Measurements from ENCODE around the gene HMGB2.

The HMGB2 gene

GRCh38 chr4:173311368-173311767 is 22.8 kb downstream of the HMGB2 start:
- H3K27ac ChIP-seq (ENCODE audit: low read depth, low read length): no peak overlapping the region

DNA sequence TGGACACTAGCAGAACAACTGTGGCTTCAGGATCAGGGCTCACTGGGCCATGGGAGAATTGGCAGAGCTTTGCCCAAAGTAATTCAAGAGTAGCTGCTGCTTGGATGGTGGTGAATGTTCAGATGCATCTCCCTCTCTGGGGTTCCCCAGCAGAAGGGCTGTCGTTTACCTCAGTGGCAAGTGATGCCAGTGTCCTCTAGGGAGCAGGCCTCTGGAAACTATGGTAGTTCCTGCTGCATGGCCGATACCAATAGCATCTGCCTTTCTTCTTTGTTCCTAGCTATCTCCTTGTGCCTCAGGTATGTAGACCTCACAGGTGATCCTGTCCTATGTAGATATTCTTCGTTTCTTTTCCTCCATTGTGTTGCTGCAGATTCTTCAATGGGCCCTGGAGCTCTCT is 26.4 kb downstream of the HMGB2 start:
- no peak overlapping the region for H3K9ac ChIP-seq (ENCODE audit: low read length)
- H3K27ac ChIP-seq (ENCODE audit: low read depth, low read length): no peak overlapping the region
- H3K9me3 ChIP-seq (ENCODE audit: low read length): no peaks in the 10 kb centered on the region
- peaks cover 6% of the 10 kb centered on the region for H3K36me3 ChIP-seq (ENCODE audit: insufficient read depth, low read length)
- no peaks in the 10 kb centered on the region for H3K27me3 ChIP-seq (ENCODE audit: control insufficient read depth in 1 of 2, insufficient read depth in 2 of 2, low read length in 2 of 2)
- no peaks in the 10 kb centered on the region for H3K4me1 ChIP-seq (ENCODE audit: insufficient read depth, low read length)
- H3K4me3 ChIP-seq (ENCODE audit: low read depth in 1 of 2, low read length in 2 of 2): no peak overlapping the region

More at GRCh38 chr4:173311368-173311767, 22.8 kb downstream of the HMGB2 start:
- Histone ChIP-seq H3K4me3 (ENCODE audit: low read depth in 1 of 2, low read length in 2 of 2) (no peak overlapping the region), H3K4me1 (ENCODE audit: insufficient read depth, low read length) (no peaks in the 10 kb centered on the region), H3K9ac (ENCODE audit: low read length) (no peak overlapping the region), H3K36me3 (ENCODE audit: insufficient read depth, low read length) (peaks cover 13% of the 10 kb centered on the region), H3K27me3 (ENCODE audit: control insufficient read depth in 1 of 2, insufficient read depth in 2 of 2, low read length in 2 of 2) (no peaks in the 10 kb centered on the region), H3K9me3 (ENCODE audit: low read length) (no peaks in the 10 kb centered on the region)

DNA sequence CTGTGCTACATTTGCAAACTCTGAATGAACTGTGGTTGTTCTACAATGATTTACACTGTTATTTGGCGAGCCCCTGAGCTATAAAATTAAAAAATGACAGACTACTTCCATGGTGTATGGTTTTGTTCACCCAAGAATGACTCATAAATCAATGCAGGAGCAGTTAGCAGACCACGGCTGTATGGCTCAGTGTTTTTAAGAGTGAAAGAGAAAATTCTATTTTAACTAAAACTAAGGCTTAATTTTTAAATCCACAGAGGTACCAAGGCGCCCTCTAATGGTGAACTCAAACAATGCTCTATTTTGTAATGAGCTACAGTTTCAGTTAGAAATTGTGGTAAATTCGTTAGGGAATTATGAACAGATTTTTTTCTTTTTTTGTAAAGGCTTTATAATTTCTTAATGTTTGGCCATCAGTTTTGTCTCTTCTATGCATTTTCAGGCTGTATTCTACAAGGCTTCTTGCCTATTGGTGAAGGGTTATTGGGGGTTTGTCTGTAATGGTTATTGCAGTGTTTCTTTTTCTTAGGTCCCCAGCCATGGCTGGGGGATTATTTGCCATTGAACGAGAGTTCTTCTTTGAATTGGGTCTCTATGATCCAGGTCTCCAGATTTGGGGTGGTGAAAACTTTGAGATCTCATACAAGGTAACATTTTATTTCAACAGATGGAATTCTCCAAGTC is 32.5 kb downstream of the HMGB2 start:
- Histone ChIP-seq H3K9ac (ENCODE audit: low read length) (no peak overlapping the region), H3K9me3 (ENCODE audit: low read length) (no peaks in the 10 kb centered on the region), H3K4me1 (ENCODE audit: insufficient read depth, low read length) (peaks cover 15% of the 10 kb centered on the region), H3K27me3 (ENCODE audit: control insufficient read depth in 1 of 2, insufficient read depth in 2 of 2, low read length in 2 of 2) (no peaks in the 10 kb centered on the region), H3K27ac (ENCODE audit: low read depth, low read length) (no peak overlapping the region), H3K36me3 (ENCODE audit: insufficient read depth, low read length) (peaks cover 6% of the 10 kb centered on the region), H3K4me3 (ENCODE audit: low read depth in 1 of 2, low read length in 2 of 2) (no peak overlapping the region)

DNA sequence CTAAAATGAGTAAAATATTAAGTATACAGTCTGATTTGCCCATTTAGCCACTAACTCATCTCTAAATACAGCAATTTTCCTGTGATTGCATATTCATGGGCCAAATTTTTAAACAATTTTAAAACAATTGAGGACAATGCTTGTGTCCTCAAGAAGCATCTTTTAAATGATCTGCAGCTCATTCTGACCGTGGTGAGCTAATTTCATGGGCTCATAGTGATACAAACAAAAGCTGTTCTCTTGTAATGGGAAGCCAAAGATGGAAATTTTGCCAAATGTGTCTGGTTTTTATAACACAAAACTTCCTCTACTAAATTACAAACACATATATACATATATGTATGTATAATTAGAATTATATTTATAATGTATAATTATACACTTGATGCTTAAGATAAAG is 39.7 kb downstream of the HMGB2 start:
- H3K4me3 ChIP-seq (ENCODE audit: low read depth in 1 of 2, low read length in 2 of 2): no peak overlapping the region
- H3K27ac ChIP-seq (ENCODE audit: low read depth, low read length): no peak overlapping the region
- H3K9ac ChIP-seq (ENCODE audit: low read length): no peak overlapping the region
- no peaks in the 10 kb centered on the region for H3K4me1 ChIP-seq (ENCODE audit: insufficient read depth, low read length)
- no peaks in the 10 kb centered on the region for H3K9me3 ChIP-seq (ENCODE audit: low read length)
- H3K36me3 ChIP-seq (ENCODE audit: insufficient read depth, low read length): no peaks in the 10 kb centered on the region
- H3K27me3 ChIP-seq (ENCODE audit: control insufficient read depth in 1 of 2, insufficient read depth in 2 of 2, low read length in 2 of 2): no peaks in the 10 kb centered on the region

DNA sequence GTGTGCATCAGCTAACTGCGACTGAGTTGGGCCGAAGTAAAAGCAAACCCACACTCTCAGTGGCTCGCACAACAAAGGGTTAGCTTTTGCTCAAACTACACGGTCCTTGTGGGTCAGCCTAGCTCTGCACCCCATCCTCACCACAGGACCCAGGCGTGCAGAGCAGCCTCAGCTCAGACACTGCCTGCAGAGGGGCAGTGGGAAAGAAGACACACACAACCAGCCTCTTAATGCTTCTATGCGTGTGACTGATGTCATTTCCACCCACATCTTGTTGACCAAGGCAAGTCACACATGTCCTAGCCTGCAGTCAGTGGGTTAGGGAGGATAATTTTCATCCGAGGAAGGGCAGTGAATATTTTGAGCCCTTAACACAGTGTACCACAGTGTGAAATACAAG is 40.5 kb downstream of the HMGB2 start:
- Histone ChIP-seq H3K9ac (ENCODE audit: low read length) (no peak overlapping the region), H3K27ac (ENCODE audit: low read depth, low read length) (no peak overlapping the region), H3K4me3 (ENCODE audit: low read depth in 1 of 2, low read length in 2 of 2) (no peak overlapping the region), H3K4me1 (ENCODE audit: insufficient read depth, low read length) (no peaks in the 10 kb centered on the region), H3K27me3 (ENCODE audit: control insufficient read depth in 1 of 2, insufficient read depth in 2 of 2, low read length in 2 of 2) (no peaks in the 10 kb centered on the region), H3K36me3 (ENCODE audit: insufficient read depth, low read length) (no peaks in the 10 kb centered on the region), H3K9me3 (ENCODE audit: low read length) (no peaks in the 10 kb centered on the region)

GRCh38 chr4:173291899-173292298 is 42.3 kb downstream of the HMGB2 start:
- Histone ChIP-seq H3K9me3 (ENCODE audit: low read length) (no peaks in the 10 kb centered on the region), H3K27ac (ENCODE audit: low read depth, low read length) (no peak overlapping the region), H3K27me3 (ENCODE audit: control insufficient read depth in 1 of 2, insufficient read depth in 2 of 2, low read length in 2 of 2) (no peaks in the 10 kb centered on the region), H3K4me1 (ENCODE audit: insufficient read depth, low read length) (no peaks in the 10 kb centered on the region), H3K9ac (ENCODE audit: low read length) (no peak overlapping the region), H3K36me3 (ENCODE audit: insufficient read depth, low read length) (no peaks in the 10 kb centered on the region), H3K4me3 (ENCODE audit: low read depth in 1 of 2, low read length in 2 of 2) (no peak overlapping the region)

GRCh38 chr4:173289353-173289727 is 44.8 kb downstream of the HMGB2 start:
- no peak overlapping the region for H3K27ac ChIP-seq (ENCODE audit: low read depth, low read length)
- no peaks in the 10 kb centered on the region for H3K4me1 ChIP-seq (ENCODE audit: insufficient read depth, low read length)
- no peak overlapping the region for H3K4me3 ChIP-seq (ENCODE audit: low read depth in 1 of 2, low read length in 2 of 2)
- H3K36me3 ChIP-seq (ENCODE audit: insufficient read depth, low read length): no peaks in the 10 kb centered on the region
- no peaks in the 10 kb centered on the region for H3K9me3 ChIP-seq (ENCODE audit: low read length)
- H3K9ac ChIP-seq (ENCODE audit: low read length): no peak overlapping the region
- H3K27me3 ChIP-seq (ENCODE audit: control insufficient read depth in 1 of 2, insufficient read depth in 2 of 2, low read length in 2 of 2): no peaks in the 10 kb centered on the region

- Histone ChIP-seq H3K36me3 (ENCODE audit: insufficient read depth, low read length) (no peaks in the 10 kb centered on the region), H3K27me3 (ENCODE audit: control insufficient read depth in 1 of 2, insufficient read depth in 2 of 2, low read length in 2 of 2) (no peaks in the 10 kb centered on the region), H3K4me1 (ENCODE audit: insufficient read depth, low read length) (no peaks in the 10 kb centered on the region), H3K4me3 (ENCODE audit: low read depth in 1 of 2, low read length in 2 of 2) (no peak overlapping the region), H3K9ac (ENCODE audit: low read length) (no peak overlapping the region), H3K27ac (ENCODE audit: low read depth, low read length) (no peak overlapping the region), H3K9me3 (ENCODE audit: low read length) (no peaks in the 10 kb centered on the region)
Observed at GRCh38 chr4:173288698-173289352, 45.3 kb downstream of the HMGB2 start.

DNA sequence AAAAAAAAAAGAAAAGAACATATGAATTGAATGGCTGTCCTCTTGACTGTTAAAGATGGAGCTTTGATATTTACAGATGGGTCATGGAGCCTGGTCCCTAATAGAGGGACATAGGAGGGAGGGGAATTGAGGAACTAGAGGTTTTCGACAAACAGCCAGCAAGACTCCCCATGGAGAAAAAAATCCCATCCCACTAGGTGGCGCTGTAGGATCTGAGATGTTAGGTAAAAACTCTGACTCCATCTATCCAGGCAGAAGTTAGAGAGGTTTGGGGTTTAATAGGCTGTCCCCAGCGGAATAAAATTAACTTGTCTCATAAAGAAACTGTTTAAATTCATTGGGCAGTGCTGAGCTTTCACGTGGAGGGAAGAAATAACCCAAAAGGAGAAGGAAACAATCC is 45.9 kb downstream of the HMGB2 start:
- no peak overlapping the region for H3K27ac ChIP-seq (ENCODE audit: low read depth, low read length)
- no peaks in the 10 kb centered on the region for H3K36me3 ChIP-seq (ENCODE audit: insufficient read depth, low read length)
- H3K27me3 ChIP-seq (ENCODE audit: control insufficient read depth in 1 of 2, insufficient read depth in 2 of 2, low read length in 2 of 2): no peaks in the 10 kb centered on the region
- H3K4me1 ChIP-seq (ENCODE audit: insufficient read depth, low read length): no peaks in the 10 kb centered on the region
- no peak overlapping the region for H3K9ac ChIP-seq (ENCODE audit: low read length)
- H3K4me3 ChIP-seq (ENCODE audit: low read depth in 1 of 2, low read length in 2 of 2): no peak overlapping the region
- no peaks in the 10 kb centered on the region for H3K9me3 ChIP-seq (ENCODE audit: low read length)

DNA sequence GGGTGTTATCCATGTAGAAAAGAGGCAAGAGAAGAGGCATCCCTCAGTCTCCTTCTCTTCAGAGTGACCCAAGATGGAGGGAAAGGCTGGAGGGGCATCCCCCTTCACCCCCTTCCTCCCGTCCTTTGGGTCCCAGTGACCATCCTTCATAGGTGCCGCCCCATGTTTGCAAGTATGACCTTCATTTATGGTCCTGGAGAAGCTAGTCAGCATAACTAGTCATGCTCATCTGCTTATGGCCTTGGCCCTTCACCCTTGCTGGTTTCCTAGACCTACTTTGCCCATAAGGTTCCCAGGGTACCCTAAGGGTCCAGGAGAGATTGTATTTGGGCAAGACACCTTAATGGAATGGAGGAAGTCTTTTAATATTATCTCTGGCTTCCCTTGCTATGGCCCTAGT is 46.7 kb downstream of the HMGB2 start:
- Histone ChIP-seq H3K27ac (ENCODE audit: low read depth, low read length) (no peak overlapping the region), H3K9me3 (ENCODE audit: low read length) (no peaks in the 10 kb centered on the region), H3K9ac (ENCODE audit: low read length) (no peak overlapping the region), H3K4me3 (ENCODE audit: low read depth in 1 of 2, low read length in 2 of 2) (no peak overlapping the region), H3K4me1 (ENCODE audit: insufficient read depth, low read length) (no peaks in the 10 kb centered on the region), H3K36me3 (ENCODE audit: insufficient read depth, low read length) (no peaks in the 10 kb centered on the region), H3K27me3 (ENCODE audit: control insufficient read depth in 1 of 2, insufficient read depth in 2 of 2, low read length in 2 of 2) (no peaks in the 10 kb centered on the region)

DNA sequence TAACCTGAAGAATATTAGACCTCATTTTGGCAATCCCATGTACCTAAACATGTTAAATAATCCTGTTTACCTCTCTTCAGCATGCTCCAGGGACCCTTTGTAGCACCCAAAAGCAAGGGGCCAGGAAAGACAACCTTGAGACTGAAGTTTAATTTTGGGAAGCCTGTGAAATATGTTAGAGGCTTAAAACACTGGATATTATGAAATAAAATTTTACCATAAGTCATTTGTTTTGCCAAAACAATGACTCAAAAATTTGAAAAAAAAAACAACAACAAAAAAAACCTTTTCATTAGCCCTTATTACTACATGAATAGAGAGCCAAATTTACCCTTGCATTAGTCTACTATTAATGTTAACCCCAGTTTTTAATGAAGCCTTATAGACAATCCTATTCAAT is 49.7 kb downstream of the HMGB2 start:
- no peaks in the 10 kb centered on the region for H3K4me1 ChIP-seq (ENCODE audit: insufficient read depth, low read length)
- no peak overlapping the region for H3K27ac ChIP-seq (ENCODE audit: low read depth, low read length)
- no peaks in the 10 kb centered on the region for H3K36me3 ChIP-seq (ENCODE audit: insufficient read depth, low read length)
- no peaks in the 10 kb centered on the region for H3K27me3 ChIP-seq (ENCODE audit: control insufficient read depth in 1 of 2, insufficient read depth in 2 of 2, low read length in 2 of 2)
- H3K4me3 ChIP-seq (ENCODE audit: low read depth in 1 of 2, low read length in 2 of 2): no peak overlapping the region
- no peak overlapping the region for H3K9ac ChIP-seq (ENCODE audit: low read length)
- H3K9me3 ChIP-seq (ENCODE audit: low read length): no peaks in the 10 kb centered on the region

DNA sequence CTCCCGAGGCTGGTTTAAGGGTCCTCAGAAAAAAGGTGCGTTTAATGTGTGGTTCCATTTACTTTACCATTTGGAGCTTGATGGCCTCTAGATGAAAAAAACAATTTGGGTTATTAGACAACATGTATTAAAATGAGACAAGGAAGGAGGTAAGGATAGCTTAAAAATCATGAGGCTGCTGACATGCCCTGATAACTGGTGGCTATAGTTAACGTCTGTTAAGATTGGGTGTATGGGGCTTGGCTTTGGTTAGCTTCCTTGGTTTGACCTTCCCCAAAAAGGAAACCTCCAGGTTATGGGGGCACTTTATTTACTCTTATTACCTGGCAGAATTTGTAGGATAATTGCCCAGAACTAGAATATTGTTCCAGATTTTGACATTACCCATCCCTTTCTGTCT is 51.5 kb downstream of the HMGB2 start:
- H3K36me3 ChIP-seq (ENCODE audit: insufficient read depth, low read length): no peaks in the 10 kb centered on the region
- H3K9me3 ChIP-seq (ENCODE audit: low read length): no peaks in the 10 kb centered on the region
- no peaks in the 10 kb centered on the region for H3K27me3 ChIP-seq (ENCODE audit: control insufficient read depth in 1 of 2, insufficient read depth in 2 of 2, low read length in 2 of 2)
- H3K9ac ChIP-seq (ENCODE audit: low read length): no peak overlapping the region
- no peaks in the 10 kb centered on the region for H3K4me1 ChIP-seq (ENCODE audit: insufficient read depth, low read length)
- no peak overlapping the region for H3K27ac ChIP-seq (ENCODE audit: low read depth, low read length)
- no peak overlapping the region for H3K4me3 ChIP-seq (ENCODE audit: low read depth in 1 of 2, low read length in 2 of 2)

All from muscle layer of colon (tissue), 2 donors.